Neuronal stem cell (in vitro differentiated cells): ENCODE measurements around the gene NEURL1B. TPM values are rescaled to one million over a fixed set of nuclear protein-coding genes. Genes with fewer than 3 reads are reported as not detected.
A peak's percentile ranks its signal among the peaks of the same experiment; 100 is the strongest.

ENCODE experiments used
- DNase-seq: peaks from one replicate; pipeline ENCODE4 v3.0.0-alpha.2; 2013; ENCODE audit warnings: low spot score
- H2AFZ ChIP-seq: one replicate; pipeline ENCODE4 v1.6.1; 2013; ENCODE audit warnings: mild to moderate bottlenecking, low read length, inconsistent platforms
- H2AK5ac ChIP-seq: 2 replicates; pipeline ENCODE4 v1.6.1; 2013; ENCODE audit warnings: low read depth, mild to moderate bottlenecking, inconsistent platforms, low read length, moderate library complexity, mixed read lengths
- H2BK120ac ChIP-seq: 2 replicates; pipeline ENCODE4 v1.6.1; 2013; ENCODE audit warnings: low read depth, mild to moderate bottlenecking, inconsistent platforms, low read length, moderate library complexity, mixed read lengths
- H2BK12ac ChIP-seq: one replicate; pipeline ENCODE4 v1.6.1; 2013; ENCODE audit warnings: low read length, inconsistent platforms
- H2BK15ac ChIP-seq: 2 replicates; pipeline ENCODE4 v1.6.1; 2013; ENCODE audit warnings: mild to moderate bottlenecking, low read length, inconsistent platforms, mixed read lengths
- H2BK5ac ChIP-seq: one replicate; pipeline ENCODE4 v1.6.1; 2013; ENCODE audit warnings: inconsistent platforms, mild to moderate bottlenecking, low read length, moderate library complexity
- H3K14ac ChIP-seq: one replicate; pipeline ENCODE4 v1.6.1; 2013; ENCODE audit warnings: low read length, inconsistent platforms
- H3K18ac ChIP-seq: 2 replicates; pipeline ENCODE4 v1.6.1; 2013; ENCODE audit warnings: low read length, inconsistent platforms
- H3K23ac ChIP-seq: 2 replicates; pipeline ENCODE4 v1.6.1; 2013; ENCODE audit warnings: low read depth, mild to moderate bottlenecking, mixed read lengths, low read length, inconsistent platforms; ENCODE audit not compliant: poor library complexity
- H3K27ac ChIP-seq: replicated peaks from 3 replicates; pipeline ENCODE4 v1.5.1; 2013; ENCODE audit warnings: low read length, inconsistent platforms
- H3K27me3 ChIP-seq, 3 experiments: 2 replicates each; pipeline ENCODE4 v1.6.1; 2013; ENCODE audit warnings: low read length in 3 of 3, mild to moderate bottlenecking in 2 of 3, inconsistent platforms in 1 of 3, low read depth in 1 of 3, mixed read lengths in 1 of 3, moderate library complexity in 1 of 3; ENCODE audit not compliant: control insufficient read depth in 3 of 3, insufficient read depth in 3 of 3
- H3K36me3 ChIP-seq, 2 donors: replicated peaks in 1 of 2; 2 replicates each; pipeline ENCODE4 v1.6.1; 2013; ENCODE audit warnings: low read length in 2 of 2; ENCODE audit not compliant: control insufficient read depth in 2 of 2, insufficient read depth in 2 of 2
- H3K4ac ChIP-seq: 2 replicates; pipeline ENCODE4 v1.6.1; 2013; ENCODE audit warnings: inconsistent platforms, mild to moderate bottlenecking, low read length, moderate library complexity
- H3K4me1 ChIP-seq, 2 donors: 1 replicate in 1 of 2; 2 replicates in 1 of 2; pipeline ENCODE4 v1.6.1; 2013; ENCODE audit warnings: low read length in 2 of 2, low read depth in 1 of 2; ENCODE audit not compliant: control insufficient read depth in 2 of 2, insufficient read depth in 1 of 2
- H3K4me2 ChIP-seq: one replicate; pipeline ENCODE4 v1.6.1; 2013; ENCODE audit warnings: mild to moderate bottlenecking, low read length, inconsistent platforms; ENCODE audit not compliant: insufficient read depth, poor library complexity, severe bottlenecking
- H3K4me3 ChIP-seq, 2 donors: 2 replicates each; pipeline ENCODE4 v1.5.1; 2013; ENCODE audit warnings: low read length in 2 of 2, mild to moderate bottlenecking in 2 of 2, inconsistent platforms in 1 of 2, moderate library complexity in 1 of 2
- H3K79me1 ChIP-seq: one replicate; pipeline ENCODE4 v1.6.1; 2013; ENCODE audit warnings: low read depth, mild to moderate bottlenecking, inconsistent platforms, low read length, moderate library complexity
- H3K9ac ChIP-seq: one replicate; pipeline ENCODE4 v1.6.1; 2013; ENCODE audit warnings: mild to moderate bottlenecking, low read depth, low read length, inconsistent platforms; ENCODE audit not compliant: poor library complexity
- H3K9me3 ChIP-seq, 2 donors: replicated peaks in 1 of 2; 2 replicates each; pipeline versions ENCODE3 to v1.6.1; 2013; ENCODE audit warnings: low read length in 2 of 2, mild to moderate bottlenecking in 2 of 2, inconsistent platforms in 1 of 2, low read depth in 1 of 2, mixed read lengths in 1 of 2, moderate library complexity in 1 of 2; ENCODE audit not compliant: control insufficient read depth in 2 of 2, insufficient read depth in 1 of 2
- H4K8ac ChIP-seq: one replicate; pipeline ENCODE4 v1.6.1; 2013; ENCODE audit warnings: low read depth, mild to moderate bottlenecking, inconsistent platforms, low read length, moderate library complexity
- H4K91ac ChIP-seq: one replicate; pipeline ENCODE4 v1.6.1; 2013; ENCODE audit warnings: low read length, low read depth, mild to moderate bottlenecking, inconsistent platforms; ENCODE audit not compliant: poor library complexity
- whole genome bisulfite sequencing, 2 donors: extraction: QIAGEN DNeasy Blood & Tissue Kit; methylation state at CpG; one replicate each; pipeline ENCODE4 v1.1.7; 2013; ENCODE audit warnings: missing lambda C conversion rate in 2 of 2, mixed read lengths in 1 of 2; ENCODE audit not compliant: insufficient read length in 2 of 2, insufficient replicate concordance in 1 of 2; ENCODE audit errors: extremely low coverage in 2 of 2; 5-methylcytosine and 5-hydroxymethylcytosine counted together
- small RNA-seq: library from polyadenylated mRNA; stranded (forward); fragments of <200 nt; extraction: miRNeasy Mini kit (QIAGEN cat#:217004); gene quantifications from one replicate; pipeline ENCODE3, GENCODE V24; 2013; ENCODE audit not compliant: insufficient read depth

Gene NEURL1B

DNA sequence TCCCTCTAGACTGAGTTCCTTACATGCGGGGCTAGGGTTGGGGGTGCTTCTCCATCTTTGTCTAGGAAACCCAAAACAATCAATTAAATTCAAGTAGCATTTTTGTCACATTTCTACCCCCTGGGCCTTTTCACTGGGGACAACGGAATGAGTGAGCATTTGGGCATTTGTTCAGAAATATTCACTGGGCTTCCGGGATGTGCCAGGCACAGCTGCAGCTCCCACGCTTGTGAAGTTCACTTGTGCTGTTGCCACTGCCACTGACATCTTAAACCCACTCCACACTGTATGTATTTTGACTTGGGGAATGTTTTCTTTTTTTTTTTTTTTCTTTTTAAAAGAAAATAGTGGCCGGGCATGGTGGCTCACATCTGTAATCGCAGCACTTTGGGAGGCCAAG lies 98.3 kb downstream of the NEURL1B start:
- H2AK5ac ChIP-seq, result no peak overlapping the region
- no peak overlapping the region for H2BK5ac ChIP-seq
- no peaks in the 10 kb centered on the region for H3K9me3 ChIP-seq
- no peaks in the 10 kb centered on the region for H3K36me3 ChIP-seq
- WGBS, 2 donors, result no CpG with 5 or more reads among the region's 6 CpGs
- H3K4ac ChIP-seq, result no peak overlapping the region
- H2BK12ac ChIP-seq, result no peak overlapping the region
- no peak overlapping the region for H3K14ac ChIP-seq
- DNase-seq, result no peak
- H2BK120ac ChIP-seq, result no peak overlapping the region
- no peak overlapping the region for H2AFZ ChIP-seq
- H2BK15ac ChIP-seq, result no peak overlapping the region
- H4K91ac ChIP-seq, result no peak overlapping the region
- H3K23ac ChIP-seq, result no peak overlapping the region
- H3K4me1 ChIP-seq, result peaks cover 0 to 5% of the 10 kb centered on the region in 2 donors
- H3K9ac ChIP-seq, result no peak overlapping the region
- no peak overlapping the region for H3K4me2 ChIP-seq
- H3K18ac ChIP-seq, result no peak overlapping the region
- H3K27me3 ChIP-seq, result no peaks in the 10 kb centered on the region
- H3K27ac ChIP-seq, result no peak overlapping the region
- no peak overlapping the region for H3K4me3 ChIP-seq
- no peaks in the 10 kb centered on the region for H3K79me1 ChIP-seq
- no peak overlapping the region for H4K8ac ChIP-seq

- DNase-seq, result no peak
These were observed 99.6 kb downstream of the NEURL1B start for GRCh38 chr5:172740428-172741205.

More at GRCh38 chr5:172740428-172741205, 99.6 kb downstream of the NEURL1B start:
- peaks cover 0 to 5% of the 10 kb centered on the region in 2 donors for H3K4me1 ChIP-seq
- H3K79me1 ChIP-seq, result no peaks in the 10 kb centered on the region
- H3K23ac ChIP-seq, result peak overlapping the region; percentile 45
- H4K91ac ChIP-seq, result no peak overlapping the region
- peak overlapping the region; percentile 48 for H2AK5ac ChIP-seq
- WGBS, 2 donors, result no CpG with 5 or more reads among the region's 15 CpGs
- no peak overlapping the region for H3K4me3 ChIP-seq
- no peak overlapping the region for H2BK120ac ChIP-seq
- no peak overlapping the region for H2BK5ac ChIP-seq
- H3K4me2 ChIP-seq, result no peak overlapping the region
- no peak overlapping the region for H4K8ac ChIP-seq
- peaks cover 0 to 2% of the 10 kb centered on the region in 2 donors for H3K9me3 ChIP-seq
- no peak overlapping the region for H3K4ac ChIP-seq
- no peak overlapping the region for H3K14ac ChIP-seq
- no peak overlapping the region for H3K9ac ChIP-seq
- no peaks in the 10 kb centered on the region for H3K27me3 ChIP-seq
- H3K36me3 ChIP-seq, result no peaks in the 10 kb centered on the region
- H2BK12ac ChIP-seq, result no peak overlapping the region
- no peak overlapping the region for H3K27ac ChIP-seq
- no peak overlapping the region for H2AFZ ChIP-seq
- no peak overlapping the region for H2BK15ac ChIP-seq
- peak overlapping the region; percentile 49 for H3K18ac ChIP-seq

Small RNA genes within 50 kb of the gene (small RNA-seq; reads per million reads assigned to genes)
- gene AC027309.2, result not detected
- gene MIR5003, result 1.6 reads per million
